IPS-NIHi11 (cell line): ENCODE data around the gene CS.
"Not testable (repeated sequence)": the region's sequence is repeated elsewhere in the genome, so short reads cannot be mapped to it uniquely, and the experiment has no call there.

ENCODE experiments used
- DNase-seq: peaks from one replicate; pipeline ENCODE4 v3.0.0; 2012; ENCODE audit warnings: mixed read lengths, low spot score

The CS gene

GRCh38 chr12:56299853-56300643 lies at the start of gene CS:
Gene CS, minus strand, starts transcription at chr12:56300330. Its CDS starts 129 bp downstream, at chr12:56300201.
- DNase-seq, result peak; percentile 97

GRCh38 chr12:56348776-56349175 lies 48.6 kb upstream of the CS start:
- DNase-seq, result no peak

GRCh38 chr12:56347255-56347654 lies 47.1 kb upstream of the CS start:
- DNase-seq, result not testable (repeated sequence)

GRCh38 chr12:56346675-56347074 lies 46.5 kb upstream of the CS start:
- DNase-seq, result no peak

GRCh38 chr12:56342290-56342689 lies 42.2 kb upstream of the CS start:
- DNase-seq, result not testable (repeated sequence)

- no peak for DNase-seq
These were observed 41.5 kb upstream of the CS start for GRCh38 chr12:56341616-56342015.

GRCh38 chr12:56339158-56339422 lies 39.0 kb upstream of the CS start:
- no peak for DNase-seq

GRCh38 chr12:56338308-56339157 lies 38.4 kb upstream of the CS start, which contains the start of gene IL23A:
Gene IL23A, plus strand, starts transcription at chr12:56338884. Its CDS starts 161 bp downstream, at chr12:56339045.
- peak; percentile 63 for DNase-seq

- no peak for DNase-seq
These were observed 37.7 kb upstream of the CS start for GRCh38 chr12:56337753-56338251.

GRCh38 chr12:56336361-56337167 lies 36.4 kb upstream of the CS start:
- no peak for DNase-seq

- DNase-seq, result not testable (repeated sequence)
These were observed 35.4 kb upstream of the CS start for GRCh38 chr12:56335527-56335926.

- no peak for DNase-seq
These were observed 34.3 kb upstream of the CS start for GRCh38 chr12:56334490-56334793.

GRCh38 chr12:56333679-56334489 lies 33.8 kb upstream of the CS start, which contains the start of gene PAN2:
Gene PAN2, minus strand, starts transcription at chr12:56334000. Its CDS starts 906 bp downstream, at chr12:56333094.
- DNase-seq, result peak; percentile 100

GRCh38 chr12:56333197-56333678 lies 33.1 kb upstream of the CS start:
- peak; percentile 42 for DNase-seq

GRCh38 chr12:56332512-56333196 lies 32.5 kb upstream of the CS start:
- no peak for DNase-seq

- no peak for DNase-seq
These were observed 30.9 kb upstream of the CS start for GRCh38 chr12:56330936-56331490.

GRCh38 chr12:56326533-56326932 lies 26.4 kb upstream of the CS start:
- no peak for DNase-seq

- DNase-seq, result no peak
These were observed 26.0 kb upstream of the CS start for GRCh38 chr12:56326126-56326525.

GRCh38 chr12:56324206-56324605 lies 24.1 kb upstream of the CS start:
- DNase-seq, result no peak

- DNase-seq, result not testable (repeated sequence)
These were observed 21.5 kb upstream of the CS start for GRCh38 chr12:56321610-56322009.
